Measurements from ENCODE around the gene C1orf115. TPM values are rescaled to one million over a fixed set of nuclear protein-coding genes. Genes with fewer than 3 reads are reported as not detected.
A peak's percentile ranks its signal among the peaks of the same experiment; 100 is the strongest.
"Not testable (repeated sequence)": the region's sequence is repeated elsewhere in the genome, so short reads cannot be mapped to it uniquely, and the experiment has no call there.

The C1orf115 gene
- total and polyA plus RNA-seq, 4 donors, result 13.3 to 19.0 (median 18.5) TPM

- Histone ChIP-seq H3K9ac (ENCODE audit: insufficient read depth in 1 of 2, low read length in 2 of 2) (no peak overlapping the region), H3K27me3 (ENCODE audit: control insufficient read depth in 3 of 3, insufficient read depth in 3 of 3, low read length in 2 of 3) (no peaks in the 10 kb centered on the region), H3K4me3 (no peak overlapping the region), H3K9me3 (ENCODE audit: control insufficient read depth in 4 of 4, insufficient read depth in 3 of 4, low read length in 3 of 4) (no peaks in the 10 kb centered on the region), H3K27ac (ENCODE audit: low read depth in 1 of 2, low read length in 1 of 2) (no peak overlapping the region), H3K4me1 (ENCODE audit: control insufficient read depth in 5 of 5, insufficient read depth in 5 of 5, low read length in 5 of 5) (no peaks in the 10 kb centered on the region), H3K36me3 (ENCODE audit: control insufficient read depth in 4 of 4, insufficient read depth in 4 of 4, low read length in 4 of 4) (peaks cover 0 to 2% (median 0%) of the 10 kb centered on the region in 4 donors)
- peak in 2 of 3 donors; percentile 59 to 68 for DNase-seq
- TF ChIP-seq CTCF (IDR thresholded peaks at IDR 0.05; ENCODE audit: control extremely low read depth, extremely low read depth), result peak; percentile 61
- 31 to 39% methylated on average over 7 of the region's 7 CpGs for WGBS, 2 donors
- peak; percentile 77 for ATAC-seq (ENCODE audit: insufficient read depth, low FRiP score)
These were observed 10.0 kb upstream of the C1orf115 start for GRCh38 chr1:220680085-220680687.

GRCh38 chr1:220681220-220681880 is 8.8 kb upstream of the C1orf115 start:
- Histone ChIP-seq H3K27ac (ENCODE audit: low read depth in 1 of 2, low read length in 1 of 2) (no peak overlapping the region), H3K4me3 (no peak overlapping the region), H3K9me3 (ENCODE audit: control insufficient read depth in 4 of 4, insufficient read depth in 3 of 4, low read length in 3 of 4) (no peaks in the 10 kb centered on the region), H3K9ac (ENCODE audit: insufficient read depth in 1 of 2, low read length in 2 of 2) (peak overlapping the region in 1 of 2 donors; percentile 38), H3K4me1 (ENCODE audit: control insufficient read depth in 5 of 5, insufficient read depth in 5 of 5, low read length in 5 of 5) (no peaks in the 10 kb centered on the region), H3K36me3 (ENCODE audit: control insufficient read depth in 4 of 4, insufficient read depth in 4 of 4, low read length in 4 of 4) (peaks cover 0 to 2% (median 0%) of the 10 kb centered on the region in 4 donors), H3K27me3 (ENCODE audit: control insufficient read depth in 3 of 3, insufficient read depth in 3 of 3, low read length in 2 of 3) (no peaks in the 10 kb centered on the region)
- WGBS, 2 donors, result 58 to 74% methylated on average over 10 of the region's 10 CpGs
- TF ChIP-seq CTCF (IDR thresholded peaks at IDR 0.05; ENCODE audit: control extremely low read depth, extremely low read depth), result no peak
- no peak for ATAC-seq (ENCODE audit: insufficient read depth, low FRiP score)
- peak in 1 of 3 donors; percentile 25 for DNase-seq

GRCh38 chr1:220682901-220683576 is 7.1 kb upstream of the C1orf115 start:
- ATAC-seq (ENCODE audit: insufficient read depth, low FRiP score) (no peak), DNase-seq (no peak)
- H3K4me3 ChIP-seq, result no peak overlapping the region
- no peaks in the 10 kb centered on the region for H3K9me3 ChIP-seq (ENCODE audit: control insufficient read depth in 4 of 4, insufficient read depth in 3 of 4, low read length in 3 of 4)
- H3K27ac ChIP-seq (ENCODE audit: low read depth in 1 of 2, low read length in 1 of 2), result no peak overlapping the region
- H3K27me3 ChIP-seq (ENCODE audit: control insufficient read depth in 3 of 3, insufficient read depth in 3 of 3, low read length in 2 of 3), result no peaks in the 10 kb centered on the region
- no peak overlapping the region for H3K9ac ChIP-seq (ENCODE audit: insufficient read depth in 1 of 2, low read length in 2 of 2)
- H3K36me3 ChIP-seq (ENCODE audit: control insufficient read depth in 4 of 4, insufficient read depth in 4 of 4, low read length in 4 of 4), result peaks cover 0 to 2% (median 0%) of the 10 kb centered on the region in 4 donors
- WGBS, 2 donors, result 93 to 96% methylated on average over 17 of the region's 17 CpGs
- TF ChIP-seq CTCF (IDR thresholded peaks at IDR 0.05; ENCODE audit: control extremely low read depth, extremely low read depth), result no peak
- H3K4me1 ChIP-seq (ENCODE audit: control insufficient read depth in 5 of 5, insufficient read depth in 5 of 5, low read length in 5 of 5), result no peaks in the 10 kb centered on the region

- not testable (repeated sequence) for H3K27ac ChIP-seq (ENCODE audit: low read depth in 1 of 2, low read length in 1 of 2); H3K27me3 ChIP-seq (ENCODE audit: control insufficient read depth in 3 of 3, insufficient read depth in 3 of 3, low read length in 2 of 3); H3K4me3 ChIP-seq; DNase-seq; ATAC-seq (ENCODE audit: insufficient read depth, low FRiP score); H3K9ac ChIP-seq (ENCODE audit: insufficient read depth in 1 of 2, low read length in 2 of 2); H3K4me1 ChIP-seq (ENCODE audit: control insufficient read depth in 5 of 5, insufficient read depth in 5 of 5, low read length in 5 of 5); H3K9me3 ChIP-seq (ENCODE audit: control insufficient read depth in 4 of 4, insufficient read depth in 3 of 4, low read length in 3 of 4); H3K36me3 ChIP-seq (ENCODE audit: control insufficient read depth in 4 of 4, insufficient read depth in 4 of 4, low read length in 4 of 4)
- WGBS, 2 donors, result 97 to 98% methylated on average over 12 of the region's 12 CpGs
These were observed 6.4 kb upstream of the C1orf115 start for GRCh38 chr1:220683716-220684115.

All from lung (tissue), 12 donors.